Stimulated activated CD8-positive, alpha-beta memory T cell treated with anti-CD3 and anti-CD28 coated beads, Interleukin-4, amount 100 ng/mL, for 4 hours (primary cell): ENCODE data around the gene INSL3.
"Not testable (repeated sequence)": the region's sequence is repeated elsewhere in the genome, so short reads cannot be mapped to it uniquely, and the experiment has no call there.

Source experiments
- DNase-seq, 2 donors: peaks; one replicate each; pipeline ENCODE4 v3.0.0-alpha.2; 2020; ENCODE audit warnings: low read depth in 2 of 2, low spot score in 1 of 2

Gene INSL3

GRCh38 chr19:17790059-17790780 is 31.1 kb downstream of the INSL3 start:
- no peak for DNase-seq

GRCh38 chr19:17788632-17789031 is 32.7 kb downstream of the INSL3 start:
- no peak for DNase-seq

- DNase-seq: no peak
These were observed 33.9 kb downstream of the INSL3 start for GRCh38 chr19:17787274-17787913.

- peak; percentile 37 to 60 for DNase-seq
These were observed 36.9 kb downstream of the INSL3 start for GRCh38 chr19:17784201-17785008.

- not testable (repeated sequence) for DNase-seq
These were observed 37.6 kb downstream of the INSL3 start for GRCh38 chr19:17783721-17784120.

GRCh38 chr19:17780781-17781180 is 40.5 kb downstream of the INSL3 start:
- DNase-seq: no peak

- DNase-seq: no peak
These were observed 42.1 kb downstream of the INSL3 start for GRCh38 chr19:17778968-17779929.

- DNase-seq: no peak
These were observed 42.9 kb downstream of the INSL3 start for GRCh38 chr19:17778251-17778967.

- not testable (repeated sequence) for DNase-seq
These were observed 43.5 kb downstream of the INSL3 start for GRCh38 chr19:17777840-17778239.

- DNase-seq: no peak
These were observed 45.1 kb downstream of the INSL3 start for GRCh38 chr19:17775991-17776803.

GRCh38 chr19:17775245-17775927 is 45.9 kb downstream of the INSL3 start:
- DNase-seq: no peak

- no peak for DNase-seq
These were observed 49.1 kb downstream of the INSL3 start for GRCh38 chr19:17772172-17772571.

- DNase-seq: no peak
These were observed 50.7 kb downstream of the INSL3 start for GRCh38 chr19:17770613-17771012.

GRCh38 chr19:17767559-17767958 is 53.8 kb downstream of the INSL3 start:
- no peak for DNase-seq

GRCh38 chr19:17766543-17767131 is 54.7 kb downstream of the INSL3 start:
- DNase-seq: no peak
